ELR (cell line): ENCODE data around the gene METAP1.
"Not testable (repeated sequence)": the region's sequence is repeated elsewhere in the genome, so short reads cannot be mapped to it uniquely, and the experiment has no call there.

Source experiments
- DNase-seq: peaks from one replicate; pipeline ENCODE4 v3.0.0-alpha.2; 2015; ENCODE audit warnings: low read depth

METAP1 gene

DNA sequence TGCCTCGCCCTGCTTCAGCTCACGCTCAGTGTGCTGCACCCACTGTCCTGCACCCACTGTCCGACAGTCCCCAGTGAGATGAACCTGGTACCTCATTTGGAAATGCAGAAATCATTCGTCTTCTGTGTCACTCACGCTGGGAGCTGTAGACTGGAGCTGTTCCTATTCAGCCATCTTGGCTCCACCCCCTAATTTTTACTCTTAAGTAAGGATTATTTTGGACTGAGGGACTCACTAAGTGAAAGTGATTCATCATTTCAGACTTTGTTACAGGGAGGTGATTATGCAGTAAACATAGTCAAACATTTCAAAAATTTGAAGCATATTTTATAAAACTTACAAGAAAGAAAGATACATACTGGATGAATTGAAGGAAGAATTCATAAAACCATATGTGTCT is 104.3 kb downstream of the METAP1 start:
- DNase-seq: not testable (repeated sequence)

DNA sequence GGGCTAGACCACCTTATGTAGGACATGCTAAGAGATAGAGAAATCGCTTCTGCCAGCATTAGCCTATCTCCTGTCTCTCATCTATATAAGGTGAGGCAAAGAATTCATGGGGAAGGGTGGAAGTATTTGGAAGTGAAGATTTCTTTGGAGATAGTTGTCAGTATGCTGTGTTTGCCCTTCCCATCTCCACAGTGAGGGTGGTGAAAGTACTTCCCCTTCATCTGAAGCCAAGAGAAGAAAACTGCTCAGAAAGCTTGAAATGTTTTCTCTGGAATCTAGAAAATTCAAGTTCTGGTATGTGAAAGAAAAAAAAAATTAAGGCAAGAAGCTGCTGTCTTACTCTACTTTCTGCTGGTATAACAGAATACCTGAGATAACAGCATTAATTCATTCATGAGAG is 105.4 kb downstream of the METAP1 start:
- no peak for DNase-seq

DNA sequence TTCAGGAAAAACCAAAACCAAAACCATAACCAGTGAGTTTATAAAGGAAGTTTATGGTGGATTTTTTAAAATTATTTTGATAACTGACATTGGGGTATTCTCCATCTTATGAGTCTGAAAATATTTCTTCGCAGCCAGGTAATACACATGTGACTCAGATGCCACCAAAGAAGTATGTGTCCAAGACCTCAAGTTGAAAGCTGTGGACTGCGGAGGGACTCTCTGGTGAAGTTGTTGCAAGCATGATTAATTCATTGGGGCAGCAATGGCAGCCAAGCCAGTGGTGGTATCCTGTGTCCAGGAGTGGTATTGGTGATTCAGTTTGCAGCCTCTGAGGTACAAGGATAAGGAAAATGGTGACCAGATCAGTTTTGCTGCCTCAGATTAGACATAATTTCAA is 107.1 kb downstream of the METAP1 start:
- no peak for DNase-seq

- no peak for DNase-seq
Observed at GRCh38 chr4:99103166-99103565, 107.6 kb downstream of the METAP1 start.

DNA sequence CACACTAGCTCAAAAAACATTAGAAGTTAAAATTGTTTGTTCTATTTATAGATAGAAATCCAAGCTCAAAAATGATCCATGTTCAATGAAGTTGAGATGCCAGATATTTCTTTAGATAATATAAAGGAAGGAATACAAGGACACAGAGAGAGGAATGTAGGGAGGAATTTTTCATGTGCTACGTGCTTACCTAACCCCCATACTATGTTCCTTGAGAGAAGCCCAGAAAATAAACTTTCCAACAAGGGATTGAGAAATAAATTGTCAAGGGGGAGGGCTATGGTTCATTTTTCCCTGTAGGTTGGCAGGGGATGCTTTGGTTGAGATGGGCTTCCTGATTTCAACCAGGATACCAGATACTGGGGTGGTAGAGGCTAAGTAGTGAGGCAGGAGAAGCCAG is 108.6 kb downstream of the METAP1 start:
- no peak for DNase-seq

- not testable (repeated sequence) for DNase-seq
Observed at GRCh38 chr4:99109286-99109685, 113.8 kb downstream of the METAP1 start.
